Ovary (tissue), 3 donors: Measurements from ENCODE around the gene ITGB5.

Source experiments
- CTCF ChIP-seq, 3 donors: fragments of 450-650 bp in 2 of 3; fragments of 200-600 bp in 1 of 3; IDR thresholded peaks; one replicate each; pipeline versions ENCODE4 v1.5.1 to v1.8.0; 2016 to 2022; ENCODE audit warnings: antibody characterized with exemption in 3 of 3, mild to moderate bottlenecking in 1 of 3
- EP300 ChIP-seq: sonication (generic); formaldehyde crosslinking; IDR thresholded peaks from one replicate; pipeline ENCODE4 v1.6.1; 2017; ENCODE audit warnings: antibody characterized with exemption
- POLR2A ChIP-seq: fragments of 450-650 bp; IDR thresholded peaks from one replicate; pipeline ENCODE4 v1.6.1; 2017; ENCODE audit warnings: antibody characterized with exemption, mild to moderate bottlenecking, moderate library complexity
- donor health status: DM: no; HTN: no; CAD: no.

GRCh38 chr3:124837730-124838186 is 49.4 kb downstream of the ITGB5 start:
- no peak for TF ChIP-seq CTCF (IDR thresholded peaks at IDR 0.05)
- no peak for TF ChIP-seq EP300
- TF ChIP-seq POLR2A = no peak
